GM04504 (cell line): Measurements from ENCODE around the gene VAPA.
"Not testable (repeated sequence)": the region's sequence is repeated elsewhere in the genome, so short reads cannot be mapped to it uniquely, and the experiment has no call there.

Source experiments
- DNase-seq: peaks from one replicate; pipeline ENCODE4 v3.0.0-alpha.2; 2012; ENCODE audit warnings: low read depth

The VAPA gene

GRCh38 chr18:9886005-9886348, 27.8 kb upstream of the VAPA start:
- no peak for DNase-seq

DNA sequence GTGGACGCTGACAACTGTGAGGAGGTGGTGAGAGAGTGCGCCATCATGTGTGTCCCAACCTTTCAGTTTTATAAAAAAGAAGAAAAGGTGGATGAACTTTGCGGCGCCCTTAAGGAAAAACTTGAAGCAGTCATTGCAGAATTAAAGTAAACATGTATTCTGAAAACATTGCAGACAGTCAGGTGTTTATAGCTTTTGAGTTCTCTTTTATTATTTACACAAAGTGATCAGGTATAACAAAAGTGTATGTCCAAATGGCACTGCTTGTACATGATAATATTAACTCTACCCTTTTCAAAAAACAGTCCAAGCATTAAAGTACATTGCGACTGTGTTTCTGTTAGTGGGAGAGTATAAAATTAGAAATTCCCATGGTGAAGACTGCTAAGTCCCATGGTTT, 25.8 kb upstream of the VAPA start:
- no peak for DNase-seq

- no peak for DNase-seq
Observed at GRCh38 chr18:9890196-9890595, 23.6 kb upstream of the VAPA start.

DNA sequence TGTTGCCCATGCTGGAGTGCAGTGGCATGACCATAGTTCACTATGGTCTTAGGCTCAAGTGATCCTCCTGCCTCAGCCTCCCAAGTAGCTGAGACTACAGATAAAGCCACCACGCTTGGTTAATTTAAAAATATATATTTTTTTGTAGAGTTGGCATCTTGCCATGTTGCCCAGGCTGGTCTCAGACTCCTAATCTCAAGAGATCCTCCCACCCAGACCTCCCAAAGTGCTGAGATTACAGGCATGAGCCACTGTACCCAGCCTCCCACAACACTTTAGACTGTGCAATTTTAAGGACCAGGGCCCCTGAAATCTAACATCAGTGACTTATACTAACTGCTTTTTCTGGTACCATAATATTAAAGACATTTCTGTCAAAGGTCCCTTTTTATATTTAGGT, 22.9 kb upstream of the VAPA start:
- no peak for DNase-seq

GRCh38 chr18:9891515-9891914, 22.3 kb upstream of the VAPA start:
- DNase-seq: not testable (repeated sequence)

DNA sequence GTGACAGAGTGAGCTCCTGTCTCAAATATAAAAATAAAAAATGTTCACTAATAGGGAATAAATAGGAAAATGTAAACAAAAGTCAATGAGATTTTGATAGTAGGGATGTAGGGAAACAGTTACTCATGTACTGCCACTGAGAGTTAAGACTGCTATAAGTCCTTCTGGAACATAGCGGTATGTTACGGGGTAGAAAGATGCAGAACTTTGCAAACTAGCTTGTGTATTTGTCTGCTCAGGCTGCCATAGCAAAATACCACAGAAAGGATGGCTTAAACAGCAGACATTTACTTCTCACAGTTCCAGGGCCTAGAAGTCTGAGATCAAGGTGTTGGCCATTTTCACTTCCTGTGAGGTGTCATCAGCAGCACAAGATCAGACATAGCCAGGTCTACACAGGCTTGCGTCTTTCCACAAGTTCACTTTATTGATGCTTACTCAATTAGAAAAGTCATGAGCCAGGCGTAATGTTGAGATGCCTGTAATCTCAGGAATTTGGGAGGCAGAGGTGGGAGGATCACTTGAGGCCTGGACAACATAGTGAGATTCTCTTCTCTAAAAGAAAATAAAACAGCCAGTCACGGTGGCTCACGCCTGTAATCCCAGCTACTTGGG, 19.3 kb upstream of the VAPA start:
- no peak for DNase-seq

DNA sequence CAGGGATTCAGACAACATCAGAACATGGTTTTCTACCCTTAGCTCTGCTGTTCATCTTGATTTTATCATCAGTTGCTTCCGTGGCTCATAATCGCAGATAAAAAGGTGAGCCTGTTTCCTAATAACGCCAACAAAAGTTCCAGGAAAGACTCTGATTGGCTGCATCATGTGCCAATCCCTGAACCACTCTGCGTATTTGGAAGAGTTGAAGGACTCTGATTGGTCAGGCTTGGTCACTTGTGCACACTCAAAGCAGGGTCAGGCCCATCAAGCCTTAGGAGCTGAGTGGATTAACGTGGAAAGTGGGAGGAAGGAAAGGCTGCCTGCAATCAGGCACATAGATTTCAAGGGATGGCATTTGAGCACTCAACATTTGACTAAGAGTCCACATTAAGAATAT, 16.7 kb upstream of the VAPA start:
- no peak for DNase-seq

- DNase-seq: not testable (repeated sequence)
Observed at GRCh38 chr18:9897787-9898291, 16.0 kb upstream of the VAPA start.

- no peak for DNase-seq
Observed at GRCh38 chr18:9898792-9899549, 14.8 kb upstream of the VAPA start.

GRCh38 chr18:9899550-9899930, 14.3 kb upstream of the VAPA start:
- not testable (repeated sequence) for DNase-seq

GRCh38 chr18:9900699-9901098, 13.1 kb upstream of the VAPA start:
- DNase-seq: no peak

DNA sequence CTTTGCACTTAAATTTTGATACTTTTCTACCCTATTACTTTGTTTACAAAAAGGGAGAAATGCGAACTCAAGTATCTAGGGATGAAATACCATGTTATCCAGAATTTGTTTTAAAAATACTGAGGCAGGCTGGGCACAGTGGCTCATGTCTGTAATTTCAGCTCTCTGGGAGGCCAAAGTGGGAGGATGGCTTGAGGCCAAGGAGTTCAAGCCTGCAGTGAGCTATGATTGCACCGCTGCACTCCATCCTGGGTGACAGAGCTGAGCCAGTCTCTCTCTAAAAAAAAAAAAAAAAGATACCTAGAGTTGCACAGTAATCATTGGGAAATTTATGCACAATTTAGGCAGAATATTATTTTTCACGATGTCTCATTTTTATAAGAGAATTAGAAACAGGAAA, 12.4 kb upstream of the VAPA start:
- DNase-seq: no peak

- not testable (repeated sequence) for DNase-seq
Observed at GRCh38 chr18:9902264-9902663, 11.6 kb upstream of the VAPA start.

DNA sequence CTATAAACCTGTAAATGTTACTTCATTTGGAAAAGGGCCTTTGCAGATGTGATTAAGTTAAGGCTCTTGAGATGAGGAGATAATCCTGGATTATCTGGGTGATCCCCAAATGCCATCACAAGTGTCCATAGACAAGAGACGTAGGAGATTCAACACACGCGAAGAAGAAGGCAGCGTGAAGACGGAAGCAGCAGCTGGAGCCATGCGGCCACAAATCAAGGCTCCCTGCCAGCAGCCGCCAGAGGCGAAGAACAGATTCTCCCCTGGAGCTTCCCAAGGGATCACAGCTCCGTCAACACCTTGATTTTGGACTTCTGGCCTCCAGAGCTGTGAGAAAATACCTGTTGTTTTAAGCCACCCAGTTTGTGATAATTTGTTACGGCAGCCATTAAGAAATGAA, 11.0 kb upstream of the VAPA start:
- DNase-seq: no peak

DNA sequence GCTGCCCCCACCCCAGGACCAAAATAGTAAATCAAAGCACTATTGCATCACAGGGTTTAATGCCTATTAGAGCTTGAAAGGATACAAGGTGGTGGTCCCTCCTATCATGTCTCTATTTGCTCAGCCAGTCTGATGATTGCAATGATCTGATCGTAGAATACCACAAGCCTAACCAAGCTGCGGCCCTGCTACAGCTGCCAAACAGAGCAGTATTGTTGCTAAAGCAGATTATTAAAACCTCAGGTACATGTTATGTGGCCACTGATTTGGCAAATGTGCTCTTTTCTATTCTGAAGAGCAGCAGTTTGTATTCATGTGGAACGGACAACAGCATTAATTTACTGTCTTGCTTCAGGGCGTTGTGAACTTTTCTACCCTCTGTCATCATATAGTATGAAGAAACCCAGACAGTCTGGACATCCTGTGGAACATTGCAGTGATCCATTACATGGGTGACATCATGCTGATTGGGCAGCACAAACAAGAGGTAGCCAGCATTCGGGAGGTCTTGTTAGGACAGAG, 8.4 kb upstream of the VAPA start:
- no peak for DNase-seq

DNA sequence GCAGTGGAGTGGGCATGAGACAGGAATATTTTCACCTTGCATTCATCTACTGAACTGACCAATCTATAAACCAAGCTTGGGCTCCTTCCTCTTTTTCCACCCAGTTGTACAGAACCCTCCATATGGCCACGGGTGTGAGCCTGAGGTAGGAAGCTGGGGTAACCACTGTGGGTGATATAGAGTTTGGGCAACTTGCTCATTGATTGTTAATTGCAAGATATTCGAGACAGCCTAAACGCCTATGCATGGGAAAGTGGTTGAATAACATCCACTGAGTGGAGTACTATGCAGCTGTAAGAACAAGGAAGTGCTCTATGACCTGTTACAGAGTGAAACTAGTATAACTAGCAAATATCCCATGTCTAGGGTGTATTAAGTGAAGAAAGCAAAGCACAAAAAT, 7.3 kb upstream of the VAPA start:
- no peak for DNase-seq

DNA sequence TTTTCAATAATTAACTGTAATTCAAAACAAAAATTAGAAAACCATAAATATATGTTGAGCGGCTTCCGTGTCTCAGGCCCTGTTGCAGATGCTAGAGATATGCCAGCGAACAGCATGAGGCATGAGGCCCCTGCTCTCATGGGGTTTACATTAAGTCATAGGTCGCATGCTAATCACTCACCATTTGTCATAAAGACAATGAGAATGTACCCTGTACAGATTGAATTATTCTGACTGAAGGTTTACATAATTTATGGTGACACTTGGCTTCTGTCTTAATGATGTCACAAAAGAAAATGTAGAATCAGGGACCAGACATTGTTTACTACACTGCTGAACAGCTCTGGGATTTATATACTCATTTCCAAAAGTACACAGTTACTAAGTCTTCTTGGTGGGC, 5.9 kb upstream of the VAPA start:
- no peak for DNase-seq

DNA sequence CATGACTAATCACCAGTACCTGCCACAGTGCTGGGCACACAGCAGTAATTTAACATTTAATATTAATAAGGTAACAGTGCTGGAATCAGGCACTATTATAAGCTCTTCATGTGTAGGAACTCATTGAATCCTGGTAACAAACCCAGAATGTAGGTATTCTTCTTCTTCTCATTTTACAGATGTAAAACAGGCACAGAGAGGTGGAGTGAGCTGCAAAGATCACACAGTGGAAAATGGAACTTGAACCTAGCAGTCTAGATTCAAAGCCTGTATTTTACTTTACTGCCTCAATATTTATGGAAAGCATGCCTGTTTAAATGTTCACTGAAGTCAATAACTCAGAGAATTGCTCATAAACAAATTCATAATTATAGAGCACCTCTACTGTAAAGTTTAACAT, 3.7 kb upstream of the VAPA start:
- DNase-seq: no peak

- DNase-seq: no peak
Observed at GRCh38 chr18:9910661-9911060, 3.2 kb upstream of the VAPA start.

- no peak for DNase-seq
Observed at GRCh38 chr18:9911226-9911625, 2.6 kb upstream of the VAPA start.

DNA sequence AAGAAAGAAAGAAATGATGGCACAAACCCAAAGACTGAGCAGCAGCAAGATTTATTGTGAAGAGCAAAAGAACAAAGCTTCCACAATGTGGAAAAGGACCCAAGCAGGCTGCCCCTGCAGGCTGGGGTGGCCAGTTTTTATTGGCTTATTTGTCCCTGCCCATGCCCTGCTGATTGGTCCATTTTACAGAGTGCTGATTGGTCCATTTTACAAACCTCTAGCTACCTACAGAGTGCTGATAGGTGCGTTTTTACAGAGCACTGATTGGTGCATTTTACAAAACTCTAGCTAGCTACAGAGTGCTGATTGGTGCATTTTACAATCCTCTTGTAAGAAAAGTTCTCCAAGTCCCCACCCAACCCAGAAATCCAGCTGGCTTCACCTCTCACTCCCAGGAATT, 1.5 kb upstream of the VAPA start:
- not testable (repeated sequence) for DNase-seq

DNA sequence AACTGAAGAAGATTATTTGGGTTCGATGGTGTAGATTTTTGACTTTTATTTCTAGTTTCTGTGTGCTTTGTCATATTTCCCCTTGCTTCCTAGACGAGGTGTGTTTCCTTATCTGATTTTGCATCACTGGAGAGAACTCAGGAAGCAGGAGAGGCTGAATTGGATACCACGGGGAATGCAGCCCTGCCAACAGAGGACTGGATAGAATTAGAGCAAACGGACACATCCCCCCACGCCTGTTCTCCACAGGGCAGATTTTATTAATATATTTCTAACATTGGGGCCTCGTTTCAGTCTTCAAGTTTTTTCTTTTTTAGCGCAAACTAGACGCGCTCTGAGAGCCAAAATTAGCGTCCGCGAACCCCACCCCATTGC, 678 bp upstream of the VAPA start:
- DNase-seq: no peak

- no peak for DNase-seq
Observed at GRCh38 chr18:9914334-9914583, 443 bp downstream of the VAPA start.
